HCT116 (cell line): ENCODE results near the gene TPM2.

ENCODE experiments used
- CEBPB ChIP-seq: IDR thresholded peaks from 2 replicates; pipeline ENCODE4 v1.6.1; 2012; ENCODE audit warnings: low read depth
- EGR1 ChIP-seq: IDR thresholded peaks from 2 replicates; pipeline ENCODE4 v1.6.1; 2012; ENCODE audit warnings: low read depth
- EZH2 ChIP-seq: fragments of 200-600 bp; sonication (generic); IDR thresholded peaks from 2 replicates; pipeline ENCODE4 v1.6.1; 2017; ENCODE audit warnings: antibody characterized with exemption, mixed run types
- POLR2A ChIP-seq: IDR thresholded peaks from 2 replicates; pipeline ENCODE4 v1.7.0; 2011; ENCODE audit warnings: borderline replicate concordance; ENCODE audit not compliant: insufficient read depth, insufficient read length; ENCODE audit errors: extremely low read depth
- POLR2AphosphoS5 ChIP-seq: IDR thresholded peaks from 2 replicates; pipeline ENCODE4 v1.6.1; 2011; ENCODE audit warnings: mild to moderate bottlenecking, low read depth, low read length, moderate library complexity
- RAD21 ChIP-seq: IDR thresholded peaks from 2 replicates; pipeline ENCODE4 v1.6.1; 2012; ENCODE audit warnings: low read depth, mild to moderate bottlenecking
- SP1 ChIP-seq: IDR thresholded peaks from 2 replicates; pipeline ENCODE4 v1.6.1; 2012; ENCODE audit warnings: low read depth
- TCF7L2 ChIP-seq: IDR thresholded peaks from 2 replicates; pipeline ENCODE4 v1.7.0; 2011; ENCODE audit warnings: borderline replicate concordance, inconsistent platforms; ENCODE audit not compliant: insufficient read depth, insufficient read length; ENCODE audit errors: extremely low read depth
- ZNF274 ChIP-seq: fragments of 200-500 bp; sonication (Bioruptor generic); IDR thresholded peaks from 2 replicates; pipeline ENCODE4 v1.6.1; 2014; ENCODE audit warnings: mild to moderate bottlenecking, low read depth, low read length, inconsistent platforms
- TF ChIP-seq, protein P1 (sequence below), 3 experiments: fragments of 200-600 bp in 1 of 3; sonication (generic) in 1 of 3; IDR thresholded peaks in 2 of 3; conservative IDR thresholded peaks in 1 of 3; 2 replicates each; pipeline ENCODE4 v1.5.1; 2012 to 2017; ENCODE audit warnings: low read depth in 2 of 3, low read length in 2 of 3, antibody characterized with exemption in 1 of 3, borderline replicate concordance in 1 of 3, control low read depth in 1 of 3, mild to moderate bottlenecking in 1 of 3, mixed read lengths in 1 of 3, mixed run types in 1 of 3, moderate library complexity in 1 of 3; ENCODE audit not compliant: insufficient read depth in 1 of 3

DNA sequence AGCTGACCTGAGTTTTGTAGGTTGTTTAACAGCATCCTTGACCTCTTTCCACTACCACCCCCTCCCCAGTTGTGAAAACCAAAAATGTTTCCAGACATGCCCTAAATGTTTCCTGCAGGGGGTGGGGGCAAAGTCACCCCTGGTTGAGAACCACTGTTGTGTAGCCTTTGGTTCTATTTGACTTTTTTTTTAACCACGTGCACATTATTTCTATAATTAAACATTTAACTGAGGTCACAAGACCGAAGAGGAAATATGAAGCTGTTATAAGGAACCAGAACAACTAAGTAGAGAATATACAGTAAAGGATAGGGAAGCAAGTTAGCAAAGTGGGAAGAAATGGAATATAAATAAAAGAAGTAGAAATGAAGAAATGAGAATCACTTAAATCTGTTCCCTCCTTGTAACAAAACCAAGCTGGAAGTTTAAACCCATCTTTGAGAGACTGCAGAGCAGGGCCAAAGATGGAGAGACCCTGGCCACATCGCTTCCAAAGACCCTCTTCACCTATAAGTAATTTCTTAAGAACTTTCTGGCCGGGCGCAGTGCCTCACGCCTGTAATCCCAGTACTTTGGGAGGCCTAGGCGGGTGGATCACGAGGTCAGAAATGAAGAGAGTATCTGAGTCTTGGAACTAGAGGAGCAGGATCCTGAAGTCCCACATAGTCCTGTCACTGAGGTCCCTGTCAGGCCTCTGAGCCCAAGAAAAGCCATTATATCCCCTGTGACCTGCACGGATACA is 53.4 kb downstream of the TPM2 start:
- TF ChIP-seq SP1 (no peak), EZH2 (no peak), POLR2AphosphoS5 (no peak), EGR1 (no peak), CEBPB (no peak), TCF7L2 (no peak), RAD21 (no peak), ZNF274 (no peak), POLR2A (no peak)
- TF ChIP-seq, protein P1, sequence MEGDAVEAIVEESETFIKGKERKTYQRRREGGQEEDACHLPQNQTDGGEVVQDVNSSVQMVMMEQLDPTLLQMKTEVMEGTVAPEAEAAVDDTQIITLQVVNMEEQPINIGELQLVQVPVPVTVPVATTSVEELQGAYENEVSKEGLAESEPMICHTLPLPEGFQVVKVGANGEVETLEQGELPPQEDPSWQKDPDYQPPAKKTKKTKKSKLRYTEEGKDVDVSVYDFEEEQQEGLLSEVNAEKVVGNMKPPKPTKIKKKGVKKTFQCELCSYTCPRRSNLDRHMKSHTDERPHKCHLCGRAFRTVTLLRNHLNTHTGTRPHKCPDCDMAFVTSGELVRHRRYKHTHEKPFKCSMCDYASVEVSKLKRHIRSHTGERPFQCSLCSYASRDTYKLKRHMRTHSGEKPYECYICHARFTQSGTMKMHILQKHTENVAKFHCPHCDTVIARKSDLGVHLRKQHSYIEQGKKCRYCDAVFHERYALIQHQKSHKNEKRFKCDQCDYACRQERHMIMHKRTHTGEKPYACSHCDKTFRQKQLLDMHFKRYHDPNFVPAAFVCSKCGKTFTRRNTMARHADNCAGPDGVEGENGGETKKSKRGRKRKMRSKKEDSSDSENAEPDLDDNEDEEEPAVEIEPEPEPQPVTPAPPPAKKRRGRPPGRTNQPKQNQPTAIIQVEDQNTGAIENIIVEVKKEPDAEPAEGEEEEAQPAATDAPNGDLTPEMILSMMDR (IDR thresholded peaks at IDR 0.05 in 2 of 3, conservative IDR thresholded peaks at IDR 0.05 in 1 of 3; ENCODE audit: borderline replicate concordance in 1 of 3, insufficient read depth in 1 of 3, low read depth in 2 of 3, low read length in 2 of 3), result no peak
